Fibroblast of upper back skin (primary cell): ENCODE results near the gene C2orf80.
A peak's percentile ranks its signal among the peaks of the same experiment; 100 is the strongest.
"Not testable (repeated sequence)": the region's sequence is repeated elsewhere in the genome, so short reads cannot be mapped to it uniquely, and the experiment has no call there.

Source experiments
- DNase-seq: peaks from one replicate; pipeline ENCODE4 v3.0.0-alpha.2; 2013

C2orf80 gene

GRCh38 chr2:208189810-208190503, at the start of gene C2orf80:
Gene C2orf80, minus strand, starts transcription at chr2:208190030. Its CDS starts 3,044 bp downstream, at chr2:208186986.
- no peak for DNase-seq

- no peak for DNase-seq
Measured at GRCh38 chr2:208235860-208236259, 46.0 kb upstream of the C2orf80 start.

- DNase-seq, result no peak
Measured at GRCh38 chr2:208234786-208235185, 45.0 kb upstream of the C2orf80 start.

GRCh38 chr2:208228476-208228875, 38.6 kb upstream of the C2orf80 start:
- DNase-seq, result no peak

- no peak for DNase-seq
Measured at GRCh38 chr2:208227581-208228232, 37.9 kb upstream of the C2orf80 start.

GRCh38 chr2:208224802-208225201, 35.0 kb upstream of the C2orf80 start:
- DNase-seq, result no peak

GRCh38 chr2:208222351-208222750, 32.5 kb upstream of the C2orf80 start:
- peak; percentile 25 for DNase-seq

- DNase-seq, result not testable (repeated sequence)
Measured at GRCh38 chr2:208221873-208222272, 32.0 kb upstream of the C2orf80 start.

- DNase-seq, result no peak
Measured at GRCh38 chr2:208210688-208211451, 21.0 kb upstream of the C2orf80 start.

GRCh38 chr2:208208335-208209085, 18.7 kb upstream of the C2orf80 start:
- no peak for DNase-seq

- DNase-seq, result no peak
Measured at GRCh38 chr2:208207769-208208168, 17.9 kb upstream of the C2orf80 start.

- DNase-seq, result no peak
Measured at GRCh38 chr2:208204166-208204565, 14.3 kb upstream of the C2orf80 start.

GRCh38 chr2:208195531-208195930, 5.7 kb upstream of the C2orf80 start:
- DNase-seq, result peak; percentile 19

GRCh38 chr2:208192611-208193236, 2.9 kb upstream of the C2orf80 start:
- no peak for DNase-seq

GRCh38 chr2:208189069-208189809, 591 bp downstream of the C2orf80 start:
- DNase-seq, result no peak

GRCh38 chr2:208186893-208187292, 2.9 kb downstream of the C2orf80 start:
- DNase-seq, result no peak

- DNase-seq, result no peak
Measured at GRCh38 chr2:208186465-208186864, 3.4 kb downstream of the C2orf80 start.

- no peak for DNase-seq
Measured at GRCh38 chr2:208183972-208184705, 5.7 kb downstream of the C2orf80 start.

GRCh38 chr2:208183526-208183925, 6.3 kb downstream of the C2orf80 start:
- DNase-seq, result no peak

GRCh38 chr2:208182835-208183234, 7.0 kb downstream of the C2orf80 start:
- no peak for DNase-seq

- no peak for DNase-seq
Measured at GRCh38 chr2:208179028-208179609, 10.7 kb downstream of the C2orf80 start.
